HG03460 (cell line): ENCODE data around the gene NOC4L.

Experiments
- ATAC-seq: cut with Tn5 transposase; IDR thresholded peaks from one replicate; pipeline ENCODE4 v1.9.1; 2021; ENCODE audit not compliant: unreplicated experiment

Gene NOC4L

GRCh38 chr12:132196038-132196872, 52.0 kb downstream of the NOC4L start:
- no peak for ATAC-seq

- no peak for ATAC-seq
Measured at GRCh38 chr12:132196873-132197390, 52.7 kb downstream of the NOC4L start.

GRCh38 chr12:132197581-132198354, 53.5 kb downstream of the NOC4L start:
- no peak for ATAC-seq

- no peak for ATAC-seq
Measured at GRCh38 chr12:132199101-132199500, 54.8 kb downstream of the NOC4L start.

- no peak for ATAC-seq
Measured at GRCh38 chr12:132199526-132200319, 55.5 kb downstream of the NOC4L start.

GRCh38 chr12:132200800-132201199, 56.5 kb downstream of the NOC4L start:
- ATAC-seq: no peak

GRCh38 chr12:132201391-132202120, 57.3 kb downstream of the NOC4L start:
- ATAC-seq: no peak
